Measurements from ENCODE around the gene MYO5B.

The MYO5B gene

GRCh38 chr18:49971462-49971861 is 223.5 kb downstream of the MYO5B start:
- no peak for DNase-seq (ENCODE audit: low read depth, low spot score)

GRCh38 chr18:49970319-49970718 is 224.6 kb downstream of the MYO5B start:
- DNase-seq (ENCODE audit: low read depth, low spot score), result no peak

GRCh38 chr18:49968644-49969309 is 226.2 kb downstream of the MYO5B start:
- DNase-seq (ENCODE audit: low read depth, low spot score), result no peak

GRCh38 chr18:49967636-49968313 is 227.2 kb downstream of the MYO5B start:
- DNase-seq (ENCODE audit: low read depth, low spot score), result no peak

- no peak for DNase-seq (ENCODE audit: low read depth, low spot score)
Measured at GRCh38 chr18:49967171-49967570, 227.8 kb downstream of the MYO5B start.

- DNase-seq (ENCODE audit: low read depth, low spot score), result no peak
Measured at GRCh38 chr18:49966090-49966489, 228.9 kb downstream of the MYO5B start.

GRCh38 chr18:49963217-49963616 is 231.7 kb downstream of the MYO5B start:
- no peak for DNase-seq (ENCODE audit: low read depth, low spot score)

GRCh38 chr18:49961271-49961670 is 233.7 kb downstream of the MYO5B start:
- DNase-seq (ENCODE audit: low read depth, low spot score), result no peak

- DNase-seq (ENCODE audit: low read depth, low spot score), result no peak
Measured at GRCh38 chr18:49960376-49960775, 234.6 kb downstream of the MYO5B start.

- no peak for DNase-seq (ENCODE audit: low read depth, low spot score)
Measured at GRCh38 chr18:49959176-49959575, 235.8 kb downstream of the MYO5B start.

GRCh38 chr18:49955263-49955662 is 239.7 kb downstream of the MYO5B start:
- DNase-seq (ENCODE audit: low read depth, low spot score), result no peak

- no peak for DNase-seq (ENCODE audit: low read depth, low spot score)
Measured at GRCh38 chr18:49953391-49953790, 241.6 kb downstream of the MYO5B start.

- DNase-seq (ENCODE audit: low read depth, low spot score), result no peak
Measured at GRCh38 chr18:49949951-49950395, 245.0 kb downstream of the MYO5B start.

GRCh38 chr18:49948975-49949374 is 246.0 kb downstream of the MYO5B start:
- DNase-seq (ENCODE audit: low read depth, low spot score), result no peak

- no peak for DNase-seq (ENCODE audit: low read depth, low spot score)
Measured at GRCh38 chr18:49944663-49945062, 250.3 kb downstream of the MYO5B start.

- no peak for DNase-seq (ENCODE audit: low read depth, low spot score)
Measured at GRCh38 chr18:49936821-49937220, 258.1 kb downstream of the MYO5B start.

GRCh38 chr18:49935215-49935614 is 259.7 kb downstream of the MYO5B start:
- no peak for DNase-seq (ENCODE audit: low read depth, low spot score)

- DNase-seq (ENCODE audit: low read depth, low spot score), result no peak
Measured at GRCh38 chr18:49934457-49934856, 260.5 kb downstream of the MYO5B start.

- DNase-seq (ENCODE audit: low read depth, low spot score), result no peak
Measured at GRCh38 chr18:49933530-49934128, 261.3 kb downstream of the MYO5B start.

GRCh38 chr18:49931760-49932159 is 263.2 kb downstream of the MYO5B start:
- no peak for DNase-seq (ENCODE audit: low read depth, low spot score)

- no peak for DNase-seq (ENCODE audit: low read depth, low spot score)
Measured at GRCh38 chr18:49931179-49931578, 263.8 kb downstream of the MYO5B start.

- no peak for DNase-seq (ENCODE audit: low read depth, low spot score)
Measured at GRCh38 chr18:49926106-49926745, 268.7 kb downstream of the MYO5B start.

All from activated naive CD8-positive, alpha-beta T cell treated with anti-CD3 and anti-CD28 coated beads, Interleukin-2, amount 50 U/mL, for 16 hours (primary cell).